HG03135 (cell line): ENCODE measurements around the gene GRK4.
"Not testable (repeated sequence)": the region's sequence is repeated elsewhere in the genome, so short reads cannot be mapped to it uniquely, and the experiment has no call there.

Experiments used
- ATAC-seq: cut with Tn5 transposase; IDR thresholded peaks from one replicate; pipeline ENCODE4 v1.9.1; 2021; ENCODE audit warnings: mild to moderate bottlenecking, moderate library complexity; ENCODE audit not compliant: unreplicated experiment

The GRK4 gene

GRCh38 chr4:2958446-2958845 lies 4.9 kb upstream of the GRK4 start:
- ATAC-seq: no peak

GRCh38 chr4:2960450-2960849 lies 2.9 kb upstream of the GRK4 start:
- ATAC-seq: not testable (repeated sequence)

GRCh38 chr4:2961421-2961810 lies 2.0 kb upstream of the GRK4 start:
- no peak for ATAC-seq

GRCh38 chr4:2961811-2962441 lies 1.4 kb upstream of the GRK4 start:
- peak; percentile 26 for ATAC-seq

GRCh38 chr4:2962614-2963174 lies 677 bp upstream of the GRK4 start:
- peak; percentile 30 for ATAC-seq

GRCh38 chr4:2963966-2964471 lies 648 bp downstream of the GRK4 start:
- peak; percentile 33 for ATAC-seq

- ATAC-seq: no peak
Observed at GRCh38 chr4:2964706-2965258, 1.4 kb downstream of the GRK4 start.

GRCh38 chr4:2965262-2965661 lies 1.9 kb downstream of the GRK4 start:
- ATAC-seq: no peak

- ATAC-seq: no peak
Observed at GRCh38 chr4:2968381-2968780, 5.0 kb downstream of the GRK4 start.

- no peak for ATAC-seq
Observed at GRCh38 chr4:2971275-2971674, 7.9 kb downstream of the GRK4 start.

GRCh38 chr4:2977211-2978088 lies 14.1 kb downstream of the GRK4 start:
- no peak for ATAC-seq

GRCh38 chr4:2981256-2981819 lies 18.0 kb downstream of the GRK4 start:
- no peak for ATAC-seq

GRCh38 chr4:2982012-2982411 lies 18.6 kb downstream of the GRK4 start:
- ATAC-seq: no peak

- not testable (repeated sequence) for ATAC-seq
Observed at GRCh38 chr4:2983715-2984114, 20.3 kb downstream of the GRK4 start.

- no peak for ATAC-seq
Observed at GRCh38 chr4:2991243-2991642, 27.9 kb downstream of the GRK4 start.

- no peak for ATAC-seq
Observed at GRCh38 chr4:2994917-2995316, 31.5 kb downstream of the GRK4 start.

GRCh38 chr4:2995546-2996265 lies 32.3 kb downstream of the GRK4 start:
- no peak for ATAC-seq

- ATAC-seq: no peak
Observed at GRCh38 chr4:2996415-2996814, 33.0 kb downstream of the GRK4 start.

- ATAC-seq: no peak
Observed at GRCh38 chr4:3007724-3008123, 44.4 kb downstream of the GRK4 start.

GRCh38 chr4:3009422-3009821 lies 46.1 kb downstream of the GRK4 start:
- ATAC-seq: no peak

- ATAC-seq: no peak
Observed at GRCh38 chr4:3010577-3010976, 47.2 kb downstream of the GRK4 start.
